SJCRH30 (cell line): ENCODE results near the gene FNDC10. TPM values are rescaled to one million over a fixed set of nuclear protein-coding genes. Genes with fewer than 3 reads are reported as not detected.
"Not testable (repeated sequence)": the region's sequence is repeated elsewhere in the genome, so short reads cannot be mapped to it uniquely, and the experiment has no call there.

Experiments used
- DNase-seq, 2 experiments: peaks; one replicate each; pipeline ENCODE4 v3.0.0-alpha.2; 2015 to 2020
- H3K27ac ChIP-seq: fragments of 250-450 bp; sonication (Bioruptor Pico); 2 replicates; pipeline ENCODE4 v1.5.1; 2020; ENCODE audit warnings: mild to moderate bottlenecking, moderate library complexity
- H3K27me3 ChIP-seq: fragments of 250-450 bp; sonication (Bioruptor Pico); 2 replicates; pipeline ENCODE4 v1.5.1; 2020; ENCODE audit warnings: mild to moderate bottlenecking, moderate library complexity
- H3K36me3 ChIP-seq: fragments of 250-450 bp; sonication (Bioruptor Pico); 2 replicates; pipeline ENCODE4 v1.5.1; 2020; ENCODE audit warnings: mild to moderate bottlenecking, moderate library complexity
- H3K4me1 ChIP-seq: fragments of 250-450 bp; sonication (Bioruptor Pico); 2 replicates; pipeline ENCODE4 v1.5.1; 2020; ENCODE audit warnings: mild to moderate bottlenecking, moderate library complexity
- H3K4me3 ChIP-seq: fragments of 250-450 bp; sonication (Bioruptor Pico); 2 replicates; pipeline ENCODE4 v1.5.1; 2020; ENCODE audit warnings: mild to moderate bottlenecking, moderate library complexity
- H3K9me3 ChIP-seq: fragments of 250-450 bp; sonication (Bioruptor Pico); replicated peaks from 2 replicates; pipeline ENCODE4 v1.5.1; 2020; ENCODE audit warnings: mild to moderate bottlenecking, moderate library complexity
- total RNA-seq: library from RNA; depleted of rRNA; stranded (reverse); fragments of >200 nt; shearing (Covaris generic); gene quantifications from 2 replicates; pipeline ENCODE4 v1.2.3, GENCODE V29; 2014

Gene FNDC10
- total RNA-seq, 1 experiment from 2014 or later, result 1.9 TPM

DNA sequence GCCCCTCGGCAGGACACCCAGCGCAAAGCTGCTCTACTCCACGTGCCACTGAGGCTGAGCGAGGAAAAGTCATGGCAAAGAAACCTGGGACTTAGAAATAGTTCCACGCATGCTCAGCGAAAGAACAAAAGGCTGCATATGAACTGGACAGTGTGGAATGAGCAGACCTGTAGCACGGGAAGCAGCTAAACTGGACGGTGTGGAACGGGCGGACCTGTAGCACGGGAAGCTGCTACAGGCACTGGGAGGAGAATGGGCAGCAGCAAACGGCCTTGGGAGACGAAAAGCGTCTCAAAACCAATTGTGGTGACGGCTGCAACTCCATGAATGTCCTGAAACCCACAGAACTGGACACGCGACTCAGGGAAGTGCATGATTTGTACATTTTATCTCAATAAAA lies 40.9 kb downstream of the FNDC10 start:
- Histone ChIP-seq H3K27ac (no peak overlapping the region), H3K27me3 (no peaks in the 10 kb centered on the region), H3K9me3 (no peaks in the 10 kb centered on the region), H3K4me3 (no peak overlapping the region), H3K4me1 (peaks cover 27% of the 10 kb centered on the region), H3K36me3 (peaks cover 79% of the 10 kb centered on the region)
- no peak for DNase-seq

DNA sequence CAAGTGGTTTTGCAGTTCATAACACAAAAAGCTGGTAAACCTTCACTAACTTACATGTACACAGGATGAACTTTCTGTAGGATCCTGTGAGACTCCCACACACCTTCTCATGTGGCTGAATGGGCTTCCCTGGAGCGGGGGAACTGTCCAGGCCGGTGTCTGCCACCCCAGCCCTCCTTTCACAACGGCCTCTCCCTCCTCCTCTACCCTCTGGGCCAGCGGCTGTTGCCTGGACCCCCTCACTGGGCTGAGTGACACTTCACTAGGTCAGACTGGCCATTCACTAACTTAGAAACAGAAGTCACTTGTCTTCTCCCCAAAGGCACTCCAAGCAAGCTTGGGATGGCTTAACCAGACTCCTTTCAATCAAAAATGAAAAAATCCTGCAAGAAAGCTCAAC lies 41.3 kb downstream of the FNDC10 start:
- DNase-seq, result no peak
- Histone ChIP-seq H3K27ac (peak overlapping the region; percentile 2; the same call in 1 of the 2 replicates), H3K36me3 (peaks cover 74% of the 10 kb centered on the region), H3K4me1 (peaks cover 26% of the 10 kb centered on the region), H3K4me3 (no peak overlapping the region), H3K9me3 (no peaks in the 10 kb centered on the region), H3K27me3 (no peaks in the 10 kb centered on the region)

DNA sequence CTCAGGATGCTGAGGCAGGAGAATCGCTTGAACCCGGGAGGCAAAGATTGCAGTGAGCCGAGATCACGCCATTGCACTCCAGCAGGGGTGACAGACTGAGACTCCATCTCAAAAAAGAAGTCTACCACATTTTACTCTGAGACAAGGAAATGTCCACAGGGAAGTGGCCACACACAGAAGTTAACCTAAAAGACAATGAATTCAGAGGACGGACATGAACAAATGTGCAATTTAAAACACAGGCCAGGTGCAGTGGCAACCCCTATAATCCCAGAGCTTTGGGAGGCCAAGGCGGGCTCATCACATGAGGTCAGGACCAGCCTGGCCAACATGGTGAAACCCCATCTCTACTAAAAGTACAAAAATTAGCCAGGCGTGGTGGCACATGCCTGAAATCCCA lies 42.2 kb downstream of the FNDC10 start:
- not testable (repeated sequence) for H3K4me3 ChIP-seq, H3K27me3 ChIP-seq, H3K9me3 ChIP-seq, H3K27ac ChIP-seq
- peaks cover 26% of the 10 kb centered on the region for H3K4me1 ChIP-seq
- H3K36me3 ChIP-seq, result peaks cover 65% of the 10 kb centered on the region
- DNase-seq, result peak in 1 of 2 experiments; percentile 65

DNA sequence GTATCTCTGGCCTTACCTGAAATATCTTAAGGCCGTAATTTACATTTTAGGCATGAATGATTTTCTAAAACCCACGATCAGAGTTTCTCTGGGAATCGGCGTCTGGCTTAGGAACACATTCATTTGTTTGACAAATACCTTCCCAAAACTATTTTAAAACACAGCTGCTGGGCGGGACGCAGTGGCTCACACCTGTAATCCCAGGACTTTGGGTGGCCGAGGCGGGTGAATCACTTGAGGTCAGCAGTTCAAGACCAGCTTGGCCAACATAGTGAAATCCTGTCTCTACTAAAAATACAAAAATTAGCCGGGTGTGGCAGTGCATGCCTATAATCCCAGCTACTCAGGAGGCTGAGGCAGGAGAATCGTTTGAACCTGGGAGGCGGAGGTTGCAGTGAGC lies 43.0 kb downstream of the FNDC10 start:
- not testable (repeated sequence) for H3K27me3 ChIP-seq, H3K9me3 ChIP-seq, H3K4me3 ChIP-seq, H3K27ac ChIP-seq, DNase-seq
- H3K4me1 ChIP-seq, result peaks cover 26% of the 10 kb centered on the region
- peaks cover 58% of the 10 kb centered on the region for H3K36me3 ChIP-seq

DNA sequence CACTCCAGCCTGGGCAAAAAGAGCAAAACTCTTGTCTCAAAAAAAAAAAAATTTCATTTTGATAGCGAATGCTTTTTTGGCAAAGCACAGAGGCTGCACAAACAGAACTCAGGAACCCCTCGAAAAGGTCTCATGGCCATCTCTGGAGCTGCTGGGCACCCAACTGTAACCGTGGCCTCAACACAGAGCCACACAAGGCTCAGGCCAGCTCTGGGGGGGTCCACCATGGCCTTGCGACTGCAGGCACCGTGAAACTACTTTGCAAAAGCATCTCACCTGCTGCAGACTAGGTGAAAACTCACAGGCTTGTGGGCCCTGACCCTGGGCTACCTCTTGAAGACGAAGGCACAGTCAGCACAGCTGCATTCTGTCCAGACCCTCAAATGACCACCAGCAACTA lies 43.4 kb downstream of the FNDC10 start:
- no peak overlapping the region for H3K27ac ChIP-seq
- no peaks in the 10 kb centered on the region for H3K27me3 ChIP-seq
- no peaks in the 10 kb centered on the region for H3K9me3 ChIP-seq
- H3K36me3 ChIP-seq, result peaks cover 53% of the 10 kb centered on the region
- H3K4me1 ChIP-seq, result peaks cover 26% of the 10 kb centered on the region
- DNase-seq, result no peak
- no peak overlapping the region for H3K4me3 ChIP-seq

DNA sequence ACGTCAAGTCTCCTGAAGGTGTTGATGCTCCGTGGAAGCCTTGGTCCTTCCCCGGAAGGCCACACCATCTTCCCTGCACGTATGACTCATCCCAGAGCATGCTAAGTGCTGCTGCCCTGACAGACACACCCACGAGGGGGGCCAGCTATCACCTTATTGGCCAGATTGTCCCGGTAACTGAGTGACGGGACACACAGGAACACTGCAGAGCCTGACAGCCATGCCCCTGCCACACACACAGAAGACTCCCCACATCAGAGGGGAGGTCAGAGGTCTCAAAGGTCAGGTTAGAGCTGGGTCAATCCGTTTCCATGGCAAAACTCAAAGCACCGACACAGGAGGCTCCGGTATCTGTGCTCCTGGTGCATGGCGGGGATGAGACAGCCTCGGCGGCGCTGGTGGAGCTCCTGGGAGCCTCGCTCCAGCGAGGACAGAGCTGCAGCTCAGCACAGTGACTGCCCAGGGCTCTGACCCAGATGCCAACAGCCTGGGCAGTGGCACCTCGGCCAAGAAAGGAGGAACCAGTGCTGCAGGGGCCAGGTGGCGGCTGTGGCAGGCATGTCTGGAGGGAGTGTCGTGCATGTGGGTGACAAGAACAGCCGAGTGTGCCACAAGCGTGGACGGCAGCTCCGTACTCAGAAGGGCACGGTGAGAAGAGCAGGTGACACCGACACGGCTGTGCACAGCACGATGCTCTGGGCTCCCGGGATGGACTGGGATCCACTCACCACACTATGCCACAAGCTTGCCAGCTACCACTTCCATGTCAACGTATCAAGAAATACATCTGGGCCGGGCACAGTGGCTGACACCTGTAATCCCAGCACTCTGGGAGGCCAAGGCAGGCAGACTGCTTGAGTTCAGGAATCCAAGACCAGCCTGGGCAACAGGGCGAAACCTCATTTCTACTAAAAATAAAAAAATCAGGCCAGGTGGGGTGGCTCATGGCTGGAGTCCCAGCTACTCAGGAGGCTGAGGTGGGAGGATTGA lies 44.7 kb downstream of the FNDC10 start:
- no peaks in the 10 kb centered on the region for H3K9me3 ChIP-seq
- peaks cover 40% of the 10 kb centered on the region for H3K36me3 ChIP-seq
- H3K4me1 ChIP-seq, result peaks cover 26% of the 10 kb centered on the region
- DNase-seq, result no peak
- no peaks in the 10 kb centered on the region for H3K27me3 ChIP-seq
- H3K4me3 ChIP-seq, result no peak overlapping the region
- no peak overlapping the region for H3K27ac ChIP-seq

DNA sequence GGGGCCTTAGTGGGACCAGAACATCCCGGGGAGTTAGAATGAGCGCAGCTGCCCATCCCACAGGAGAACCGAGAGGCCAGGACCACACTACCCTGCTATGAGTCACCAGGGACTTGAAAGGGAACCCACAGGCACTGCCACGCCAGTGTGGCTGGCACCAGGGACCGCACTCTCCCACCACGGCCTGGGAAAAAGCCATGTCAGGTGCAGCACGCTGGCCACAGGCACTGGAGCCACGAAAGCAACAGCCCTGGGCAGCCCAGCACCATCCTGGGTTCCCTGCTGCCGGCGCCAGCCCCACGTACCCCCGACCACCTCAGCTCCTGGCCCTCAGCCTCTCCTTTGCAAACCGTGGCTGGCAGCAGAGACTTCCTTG lies 45.4 kb downstream of the FNDC10 start:
- Histone ChIP-seq H3K27ac (no peak overlapping the region), H3K27me3 (no peaks in the 10 kb centered on the region), H3K4me3 (no peak overlapping the region), H3K9me3 (no peaks in the 10 kb centered on the region), H3K36me3 (peaks cover 35% of the 10 kb centered on the region), H3K4me1 (peaks cover 23% of the 10 kb centered on the region)
- no peak for DNase-seq

DNA sequence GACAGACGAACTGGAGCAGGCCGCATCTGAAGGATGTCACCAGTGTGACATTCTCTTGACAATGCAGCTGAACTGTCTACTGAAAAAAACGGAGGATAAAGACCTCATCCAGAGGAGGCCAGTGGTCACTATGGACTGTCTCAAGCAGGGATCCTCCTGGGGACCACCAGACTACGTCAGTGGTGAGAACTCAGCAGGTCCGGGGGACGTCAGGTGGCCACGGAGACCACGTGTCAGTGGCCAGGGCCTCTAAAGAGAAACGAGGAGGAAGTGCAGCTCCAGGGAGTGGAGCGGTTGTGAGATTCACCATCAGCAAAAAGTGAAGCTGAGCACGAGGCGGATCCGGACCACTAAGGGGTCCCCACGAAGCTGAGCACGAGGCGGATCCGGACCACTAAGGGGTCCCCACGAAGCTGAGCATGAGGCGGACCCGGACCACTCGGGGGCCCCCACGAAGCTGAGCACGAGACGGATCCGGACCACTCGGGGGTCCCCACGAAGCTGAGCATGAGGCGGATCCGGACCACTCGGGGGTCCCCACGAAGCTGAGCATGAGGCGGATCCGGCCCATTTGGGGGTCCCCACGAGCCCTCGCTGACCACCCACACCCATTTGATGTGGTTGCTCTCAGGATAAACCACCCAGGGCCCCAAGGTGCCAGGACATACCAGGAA lies 46.0 kb downstream of the FNDC10 start:
- no peaks in the 10 kb centered on the region for H3K27me3 ChIP-seq
- DNase-seq, result no peak
- peaks cover 29% of the 10 kb centered on the region for H3K36me3 ChIP-seq
- peaks cover 17% of the 10 kb centered on the region for H3K4me1 ChIP-seq
- H3K4me3 ChIP-seq, result no peak overlapping the region
- H3K9me3 ChIP-seq, result no peaks in the 10 kb centered on the region
- H3K27ac ChIP-seq, result no peak overlapping the region

DNA sequence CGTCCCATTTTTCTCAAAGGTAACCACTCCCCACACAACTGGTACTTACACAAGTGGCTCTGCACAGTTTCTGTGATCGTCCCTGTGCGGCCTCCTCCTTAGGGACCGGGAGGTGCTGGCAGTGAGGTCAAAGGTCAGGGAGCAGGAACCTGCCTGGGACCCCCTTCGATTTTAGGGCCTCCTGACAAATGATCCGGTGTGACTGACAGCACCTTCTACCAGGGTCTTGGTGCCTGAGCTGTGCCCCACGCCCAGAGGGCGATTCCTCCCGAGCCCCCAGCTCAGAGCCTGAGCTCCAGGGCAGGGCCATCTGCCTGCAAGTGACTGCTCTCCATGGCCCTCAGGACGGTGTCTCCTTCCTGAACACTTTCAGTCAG lies 47.7 kb downstream of the FNDC10 start:
- Histone ChIP-seq H3K36me3 (peaks cover 23% of the 10 kb centered on the region), H3K4me3 (no peak overlapping the region), H3K4me1 (peaks cover under 1% of the 10 kb centered on the region), H3K27me3 (no peaks in the 10 kb centered on the region), H3K9me3 (no peaks in the 10 kb centered on the region), H3K27ac (no peak overlapping the region)
- no peak for DNase-seq

DNA sequence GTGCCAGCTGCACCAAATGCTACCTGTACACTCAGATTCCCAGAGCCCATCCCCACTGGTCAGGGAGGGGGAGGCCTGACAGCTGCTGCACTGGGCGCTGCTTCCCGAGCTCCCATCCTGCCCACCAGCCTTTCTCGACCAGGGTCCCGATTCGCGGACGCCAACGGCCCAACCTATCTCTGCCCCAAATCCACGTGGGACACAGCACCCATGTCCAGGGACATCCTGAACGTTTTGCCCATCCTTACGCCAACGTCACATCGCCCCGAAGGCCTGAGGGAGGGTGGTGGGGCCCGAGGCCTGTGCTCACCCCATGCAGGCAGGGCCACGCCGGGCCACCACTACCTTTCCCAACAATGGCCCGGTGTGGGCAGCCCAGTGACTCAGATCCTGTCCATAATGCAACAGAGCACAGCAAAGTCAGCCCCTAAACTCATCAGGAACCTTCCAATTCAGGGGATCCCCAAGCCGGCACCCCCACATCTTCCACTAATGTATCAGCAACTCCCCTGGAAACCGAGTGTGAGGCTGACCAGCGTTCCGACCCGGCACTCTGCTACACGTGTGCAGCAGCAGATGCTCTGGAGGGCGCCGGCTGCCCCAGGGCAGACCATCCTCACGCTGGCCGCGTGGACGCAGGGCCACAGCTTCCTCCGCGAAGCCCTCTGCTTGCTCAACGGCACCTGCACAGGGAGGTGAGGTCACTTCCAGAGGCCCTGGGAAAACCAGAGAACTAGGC lies 48.2 kb downstream of the FNDC10 start:
- no peaks in the 10 kb centered on the region for H3K9me3 ChIP-seq
- peaks cover 18% of the 10 kb centered on the region for H3K36me3 ChIP-seq
- H3K4me3 ChIP-seq, result no peak overlapping the region
- DNase-seq, result no peak
- no peaks in the 10 kb centered on the region for H3K27me3 ChIP-seq
- H3K27ac ChIP-seq, result no peak overlapping the region
- no peaks in the 10 kb centered on the region; the same call in 1 of the 2 replicates for H3K4me1 ChIP-seq

DNA sequence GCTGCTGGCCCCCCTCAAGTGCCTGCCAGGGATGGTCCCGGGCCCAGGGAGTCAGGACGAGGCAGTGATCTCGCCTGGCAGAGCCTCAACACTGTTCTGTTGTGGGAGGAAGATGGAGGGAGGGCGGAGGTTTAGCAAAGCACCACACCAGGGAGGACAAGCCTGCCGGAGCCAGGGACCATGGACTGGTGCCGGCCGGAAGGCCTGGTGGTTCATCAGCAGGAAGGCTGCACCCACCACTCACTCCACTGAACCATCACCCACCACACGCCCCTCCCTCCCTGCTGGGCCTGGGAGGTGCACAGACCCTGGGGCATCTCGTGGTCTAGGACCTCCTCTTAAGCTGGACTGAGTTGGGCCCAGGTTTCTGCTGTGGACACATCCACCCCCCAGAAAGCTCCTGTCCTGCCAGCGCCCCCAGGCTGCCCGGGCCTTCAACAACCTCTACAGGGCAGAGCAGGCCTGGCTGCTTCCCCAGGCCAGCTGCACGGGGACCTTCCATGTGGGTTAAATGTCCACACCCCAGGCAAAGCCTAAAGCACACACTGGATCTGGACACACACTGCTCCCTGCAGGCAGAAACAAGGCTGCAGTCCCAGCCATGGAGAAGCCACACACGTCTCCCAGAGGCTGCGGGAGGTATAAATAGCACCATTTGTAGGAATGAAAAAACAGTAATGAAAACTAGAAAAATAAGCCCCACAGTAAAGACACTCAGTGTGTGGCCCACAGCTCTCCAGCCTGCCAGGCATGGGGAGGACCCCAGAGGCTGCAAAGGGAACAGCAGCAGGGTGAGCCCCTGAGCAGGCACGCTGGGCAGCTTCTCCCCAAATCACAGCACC lies 49.1 kb downstream of the FNDC10 start:
- Histone ChIP-seq H3K4me1 (no peaks in the 10 kb centered on the region; the same call in 1 of the 2 replicates), H3K4me3 (no peak overlapping the region), H3K27me3 (no peaks in the 10 kb centered on the region), H3K36me3 (peaks cover 20% of the 10 kb centered on the region), H3K27ac (no peak overlapping the region), H3K9me3 (no peaks in the 10 kb centered on the region)
- peak; percentile 65 to 69 for DNase-seq

DNA sequence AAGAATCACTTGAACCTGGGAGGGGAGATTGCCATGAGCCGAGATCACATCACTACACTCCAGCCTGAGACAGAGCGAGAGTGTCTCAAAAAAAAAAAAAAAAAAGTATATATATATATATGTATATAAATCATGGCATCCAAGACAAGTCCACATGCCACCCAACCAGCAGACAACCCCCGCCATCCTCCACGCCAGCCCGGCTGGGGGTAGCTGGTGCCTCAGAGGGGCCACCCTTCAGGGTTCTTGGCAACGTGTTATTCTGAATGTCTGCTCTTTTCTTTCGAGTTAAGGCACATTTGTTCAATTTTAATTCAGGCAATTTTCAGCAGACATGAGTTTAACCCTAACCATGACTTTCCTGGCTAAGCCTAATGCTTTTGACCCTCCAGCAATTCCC lies 49.8 kb downstream of the FNDC10 start:
- Histone ChIP-seq H3K27me3 (no peaks in the 10 kb centered on the region), H3K4me3 (no peak overlapping the region), H3K36me3 (peaks cover 18% of the 10 kb centered on the region), H3K27ac (no peak overlapping the region), H3K9me3 (no peaks in the 10 kb centered on the region), H3K4me1 (no peaks in the 10 kb centered on the region; the same call in 1 of the 2 replicates)
- no peak for DNase-seq

DNA sequence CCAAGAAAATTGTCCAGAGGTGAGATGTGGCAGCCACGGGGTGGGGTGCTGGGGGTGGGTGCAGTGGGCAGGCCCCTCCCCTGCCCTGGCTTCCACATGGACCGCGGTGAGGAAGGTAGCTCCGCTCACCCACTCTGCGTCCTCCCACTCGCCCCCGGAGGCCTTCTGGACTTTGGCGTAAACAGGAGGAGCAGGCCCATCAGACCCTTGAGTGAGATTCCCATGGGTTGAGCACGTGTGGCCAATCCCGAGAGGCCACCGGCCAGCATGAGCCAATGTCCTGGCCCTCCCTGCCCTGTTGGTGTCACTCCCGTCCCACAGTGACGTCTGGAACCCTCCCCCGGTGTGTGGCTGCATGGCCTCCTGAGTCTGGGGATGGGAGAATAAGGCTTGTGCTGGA lies 51.3 kb downstream of the FNDC10 start:
- H3K36me3 ChIP-seq, result peaks cover 28% of the 10 kb centered on the region
- no peaks in the 10 kb centered on the region; the same call in 1 of the 2 replicates for H3K4me1 ChIP-seq
- H3K27ac ChIP-seq, result no peak overlapping the region
- no peaks in the 10 kb centered on the region for H3K27me3 ChIP-seq
- H3K9me3 ChIP-seq, result no peaks in the 10 kb centered on the region
- no peak overlapping the region for H3K4me3 ChIP-seq
- no peak for DNase-seq
